Measurements from ENCODE around the gene SH3BP4. TPM values are rescaled to one million over a fixed set of nuclear protein-coding genes. Genes with fewer than 3 reads are reported as not detected.

Gene SH3BP4
- total RNA-seq, 1 donor from 2014 or later = 19.2 TPM

GRCh38 chr2:234960175-234961088 lies 8.6 kb downstream of the SH3BP4 start:
- no peaks in the 10 kb centered on the region for H3K27me3 ChIP-seq
- intact Hi-C loops (cut with DNase I) = no loop called here
- no peaks in the 10 kb centered on the region for H3K9me3 ChIP-seq
- peaks cover 25% of the 10 kb centered on the region for H3K4me1 ChIP-seq
- no peaks in the 10 kb centered on the region for H3K36me3 ChIP-seq
- no peak overlapping the region for H3K27ac ChIP-seq
- TF ChIP-seq CTCF (IDR thresholded peaks at IDR 0.05) = no peak
- no peak for TF ChIP-seq POLR2AphosphoS5 (IDR thresholded peaks at IDR 0.05; ENCODE audit: insufficient read depth in 1 of 2, low read depth in 1 of 2)
- no peak for TF ChIP-seq POLR2A (IDR thresholded peaks at IDR 0.05)
- DNase-seq (ENCODE audit: extremely low spot score in 2 of 2) = no peak
- no peak overlapping the region for H3K4me3 ChIP-seq

GRCh38 chr2:234961784-234962183 lies 10.0 kb downstream of the SH3BP4 start:
- Histone ChIP-seq H3K4me3 (no peak overlapping the region), H3K4me1 (peaks cover 24% of the 10 kb centered on the region), H3K36me3 (no peaks in the 10 kb centered on the region), H3K27me3 (no peaks in the 10 kb centered on the region), H3K27ac (no peak overlapping the region), H3K9me3 (no peaks in the 10 kb centered on the region)
- DNase-seq (ENCODE audit: extremely low spot score in 2 of 2) = no peak
- intact Hi-C loops (cut with DNase I) = no loop called here
- no peak for TF ChIP-seq POLR2A (IDR thresholded peaks at IDR 0.05)
- no peak for TF ChIP-seq POLR2AphosphoS5 (IDR thresholded peaks at IDR 0.05; ENCODE audit: insufficient read depth in 1 of 2, low read depth in 1 of 2)
- no peak for TF ChIP-seq CTCF (IDR thresholded peaks at IDR 0.05)

- H3K4me1 ChIP-seq = peaks cover 12% of the 10 kb centered on the region
- no peak overlapping the region for H3K27ac ChIP-seq
- no peak for DNase-seq (ENCODE audit: extremely low spot score in 2 of 2)
- H3K9me3 ChIP-seq = no peaks in the 10 kb centered on the region
- TF ChIP-seq POLR2A (IDR thresholded peaks at IDR 0.05) (no peak), POLR2AphosphoS5 (IDR thresholded peaks at IDR 0.05; ENCODE audit: insufficient read depth in 1 of 2, low read depth in 1 of 2) (peak in 1 of 2 donors; percentile 57), CTCF (IDR thresholded peaks at IDR 0.05) (no peak)
- no peaks in the 10 kb centered on the region for H3K36me3 ChIP-seq
- H3K4me3 ChIP-seq = no peak overlapping the region
- H3K27me3 ChIP-seq = no peaks in the 10 kb centered on the region
- intact Hi-C loops (cut with DNase I) = no loop called here
Observed at GRCh38 chr2:234963773-234964615, 12.2 kb downstream of the SH3BP4 start.

GRCh38 chr2:234964631-234965461 lies 13.0 kb downstream of the SH3BP4 start:
- TF ChIP-seq CTCF (IDR thresholded peaks at IDR 0.05) (no peak), POLR2AphosphoS5 (IDR thresholded peaks at IDR 0.05; ENCODE audit: insufficient read depth in 1 of 2, low read depth in 1 of 2) (no peak), POLR2A (IDR thresholded peaks at IDR 0.05) (no peak)
- Histone ChIP-seq H3K27ac (no peak overlapping the region), H3K9me3 (no peaks in the 10 kb centered on the region), H3K4me1 (peaks cover 18% of the 10 kb centered on the region), H3K4me3 (no peak overlapping the region), H3K27me3 (no peaks in the 10 kb centered on the region), H3K36me3 (no peaks in the 10 kb centered on the region)
- DNase-seq (ENCODE audit: extremely low spot score in 2 of 2) = no peak
- intact Hi-C loops (cut with DNase I) = no loop called here

Data from vagina (tissue), 2 donors.